Measurements from ENCODE around the gene ATOH8. TPM values are rescaled to one million over a fixed set of nuclear protein-coding genes. Genes with fewer than 3 reads are reported as not detected.

Gene ATOH8
- total RNA-seq, 2 experiments from 2014 or later = not detected

GRCh38 chr2:85775406-85776381, 21.9 kb downstream of the ATOH8 start:
- ChIA-PET CTCF (interaction anchor here (0.5 to 1.2 kb wide), 4 partner anchors 24 to 382 kb away, joined by 3 to 5 read pairs (median 4); no protein-coding TSS in a partner anchor), POLR2A (no interaction called here)

- CTCF ChIA-PET = interaction anchor here (1.2 kb wide), 2 partner anchors 25 to 47 kb away, joined by 3 to 5 read pairs; no protein-coding TSS in a partner anchor
Measured at GRCh38 chr2:85776672-85777071, 22.9 kb downstream of the ATOH8 start.

GRCh38 chr2:85777441-85777861, 23.7 kb downstream of the ATOH8 start:
- POLR2A ChIA-PET = interaction anchor here (0.6 kb wide), 1 partner anchor 14 kb away, joined by 5 read pairs; no protein-coding TSS in a partner anchor
- CTCF ChIA-PET = interaction anchor here (1.1 kb wide), 1 partner anchor 27 kb away, joined by 4 read pairs; no protein-coding TSS in a partner anchor

More at GRCh38 chr2:85776672-85777071, 22.9 kb downstream of the ATOH8 start:
- POLR2A ChIA-PET = no interaction called here

GRCh38 chr2:85778646-85779379, 25.0 kb downstream of the ATOH8 start:
- ChIA-PET POLR2A (no interaction called here), CTCF (interaction anchor here (1.1 kb wide), 1 partner anchor 29 kb away, joined by 4 read pairs; no protein-coding TSS in a partner anchor)

- ChIA-PET POLR2A (no interaction called here), CTCF (no interaction called here)
Measured at GRCh38 chr2:85779641-85780315, 26.0 kb downstream of the ATOH8 start.

GRCh38 chr2:85780316-85781012, 26.7 kb downstream of the ATOH8 start:
- ChIA-PET CTCF (interaction anchor here (1.4 kb wide), 1 partner anchor 11 kb away, joined by 3 read pairs; no protein-coding TSS in a partner anchor), POLR2A (no interaction called here)

- ChIA-PET CTCF (interaction anchor here (1.4 kb wide), 1 partner anchor 11 kb away, joined by 3 read pairs; no protein-coding TSS in a partner anchor), POLR2A (no interaction called here)
Measured at GRCh38 chr2:85781013-85781332, 27.2 kb downstream of the ATOH8 start.

- ChIA-PET CTCF (interaction anchor here (0.6 kb wide), 1 partner anchor 132 kb away, joined by 4 read pairs; no protein-coding TSS in a partner anchor), POLR2A (no interaction called here)
Measured at GRCh38 chr2:85783796-85784195, 30.0 kb downstream of the ATOH8 start.

- ChIA-PET CTCF (no interaction called here), POLR2A (no interaction called here)
Measured at GRCh38 chr2:85784474-85784986, 30.7 kb downstream of the ATOH8 start.

- CTCF ChIA-PET = interaction anchor here (0.8 kb wide), 1 partner anchor 29 kb away, joined by 3 read pairs; no protein-coding TSS in a partner anchor
- POLR2A ChIA-PET = no interaction called here
Measured at GRCh38 chr2:85785027-85785822, 31.4 kb downstream of the ATOH8 start.

- ChIA-PET POLR2A (no interaction called here), CTCF (interaction anchor here (0.8 kb wide), 1 partner anchor 28 kb away, joined by 3 read pairs; no protein-coding TSS in a partner anchor)
Measured at GRCh38 chr2:85785871-85786270, 32.1 kb downstream of the ATOH8 start.

GRCh38 chr2:85786444-85786843, 32.7 kb downstream of the ATOH8 start:
- ChIA-PET CTCF (no interaction called here), POLR2A (no interaction called here)

GRCh38 chr2:85786865-85787264, 33.1 kb downstream of the ATOH8 start:
- CTCF ChIA-PET = no interaction called here
- POLR2A ChIA-PET = no interaction called here

- ChIA-PET CTCF (no interaction called here), POLR2A (no interaction called here)
Measured at GRCh38 chr2:85787282-85787980, 33.6 kb downstream of the ATOH8 start.

- CTCF ChIA-PET = no interaction called here
- POLR2A ChIA-PET = no interaction called here
Measured at GRCh38 chr2:85787981-85788340, 34.2 kb downstream of the ATOH8 start.

GRCh38 chr2:85788603-85789002, 34.8 kb downstream of the ATOH8 start:
- POLR2A ChIA-PET = no interaction called here
- CTCF ChIA-PET = interaction anchor here (1.0 kb wide), 1 partner anchor 25 kb away, joined by 3 read pairs; no protein-coding TSS in a partner anchor

- POLR2A ChIA-PET = no interaction called here
Measured at GRCh38 chr2:85789271-85789670, 35.5 kb downstream of the ATOH8 start.

More at GRCh38 chr2:85789271-85789670, 35.5 kb downstream of the ATOH8 start:
- CTCF ChIA-PET = interaction anchor here (1.0 kb wide), 1 partner anchor 25 kb away, joined by 3 read pairs; no protein-coding TSS in a partner anchor
